Ishikawa (cell line): Measurements from ENCODE around the gene RITA1.

ENCODE experiments used
- CREB1 ChIP-seq: IDR thresholded peaks from 2 replicates; pipeline ENCODE4 v1.6.1; 2012; ENCODE audit warnings: low read depth
- EGR1 ChIP-seq: IDR thresholded peaks from 2 replicates; pipeline ENCODE4 v1.6.1; 2012
- EP300 ChIP-seq: IDR thresholded peaks from 2 replicates; pipeline ENCODE4 v1.6.1; 2012; ENCODE audit warnings: borderline replicate concordance
- FOXM1 ChIP-seq: IDR thresholded peaks from 2 replicates; pipeline ENCODE4 v1.6.1; 2012; ENCODE audit warnings: low read depth, borderline replicate concordance
- MAX ChIP-seq: IDR thresholded peaks from 2 replicates; pipeline ENCODE4 v1.6.1; 2012
- REST ChIP-seq: IDR thresholded peaks from 2 replicates; pipeline ENCODE4 v1.6.1; 2012; ENCODE audit warnings: low read depth, mild to moderate bottlenecking
- TAF1 ChIP-seq: IDR thresholded peaks from 2 replicates; pipeline ENCODE4 v1.6.1; 2012; ENCODE audit warnings: low read depth, mild to moderate bottlenecking
- TCF12 ChIP-seq: IDR thresholded peaks from 2 replicates; pipeline ENCODE4 v1.6.1; 2012; ENCODE audit warnings: low read depth
- TEAD4 ChIP-seq: IDR thresholded peaks from 2 replicates; pipeline ENCODE4 v1.6.1; 2012
- YY1 ChIP-seq: IDR thresholded peaks from 2 replicates; pipeline ENCODE4 v1.6.1; 2012; ENCODE audit warnings: low read depth
- ZBTB7A ChIP-seq: IDR thresholded peaks from 2 replicates; pipeline ENCODE4 v1.6.1; 2012; ENCODE audit warnings: low read depth

DNA sequence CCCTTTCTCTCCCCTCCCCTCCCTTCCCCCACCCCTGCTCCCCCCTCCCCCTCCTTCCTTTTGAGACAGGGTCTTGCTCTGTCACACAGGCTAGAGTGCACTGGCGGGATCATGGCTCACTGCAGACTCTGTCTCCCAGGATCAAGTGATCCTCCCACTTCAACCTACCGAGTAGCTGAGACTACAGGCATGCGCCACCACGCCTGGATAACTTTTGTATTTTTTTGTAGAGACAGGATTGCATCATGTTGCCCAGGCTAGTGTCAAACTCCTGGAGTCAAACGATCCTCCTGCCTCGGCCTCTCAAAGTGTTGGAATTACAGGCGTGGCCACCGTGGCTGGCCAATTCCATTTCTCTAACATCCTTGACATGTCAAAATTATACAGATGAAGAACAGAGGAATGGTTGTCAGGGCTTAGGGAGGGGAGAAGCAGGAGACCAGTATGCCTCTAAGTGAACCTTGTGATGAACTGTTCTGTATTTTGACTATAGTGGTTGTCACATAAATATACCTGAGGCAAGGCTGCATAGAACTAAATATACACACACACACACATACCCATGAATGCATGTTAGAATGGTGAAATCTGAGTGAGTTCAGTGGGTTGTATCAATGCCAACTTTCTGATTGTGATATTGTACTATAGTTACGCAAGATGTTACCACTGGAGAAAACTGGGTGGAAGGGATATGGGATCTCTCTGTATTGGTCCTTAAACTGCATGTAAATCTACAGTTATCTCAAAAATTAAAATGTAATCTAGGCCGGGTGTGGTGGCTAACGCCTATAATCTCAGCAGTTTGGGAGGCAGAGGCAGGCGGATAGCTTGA lies 39.6 kb upstream of the RITA1 start:
- no peak for TF ChIP-seq REST
- no peak for TF ChIP-seq YY1
- TF ChIP-seq EP300, result no peak
- TF ChIP-seq CREB1, result no peak
- TF ChIP-seq ZBTB7A, result no peak
- TF ChIP-seq FOXM1, result no peak
- TF ChIP-seq EGR1, result no peak
- TF ChIP-seq TAF1, result no peak
- peak; percentile 50; the same call in 1 of the 2 replicates for TF ChIP-seq MAX
- TF ChIP-seq TCF12, result no peak
- no peak for TF ChIP-seq TEAD4
